ENCODE results near the gene CCDC172. TPM values are rescaled to one million over a fixed set of nuclear protein-coding genes. Genes with fewer than 3 reads are reported as not detected.

Gene CCDC172
- total and polyA plus RNA-seq, 2 experiments from 2014 or later = 4.6 to 17.6 TPM

DNA sequence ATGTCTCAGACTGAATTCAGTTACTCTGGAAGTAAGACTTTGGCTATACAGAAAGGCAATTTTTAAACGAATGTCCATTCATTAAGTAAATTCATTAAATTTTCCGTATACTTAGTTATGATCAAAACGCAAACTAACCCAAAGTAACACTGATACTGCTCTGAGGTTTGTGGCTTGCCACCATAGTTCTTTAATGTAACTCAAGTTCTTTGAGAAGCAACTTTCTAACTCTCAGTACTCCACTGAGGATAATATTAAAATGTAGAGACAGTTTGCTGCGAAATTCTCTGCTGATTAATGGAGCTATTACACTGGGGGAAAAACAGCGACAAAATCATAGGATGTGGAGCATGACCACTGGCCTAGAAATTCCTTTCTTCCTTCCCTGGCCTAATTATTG lies 58.0 kb downstream of the CCDC172 start (continued):
- TF ChIP-seq, protein P1, sequence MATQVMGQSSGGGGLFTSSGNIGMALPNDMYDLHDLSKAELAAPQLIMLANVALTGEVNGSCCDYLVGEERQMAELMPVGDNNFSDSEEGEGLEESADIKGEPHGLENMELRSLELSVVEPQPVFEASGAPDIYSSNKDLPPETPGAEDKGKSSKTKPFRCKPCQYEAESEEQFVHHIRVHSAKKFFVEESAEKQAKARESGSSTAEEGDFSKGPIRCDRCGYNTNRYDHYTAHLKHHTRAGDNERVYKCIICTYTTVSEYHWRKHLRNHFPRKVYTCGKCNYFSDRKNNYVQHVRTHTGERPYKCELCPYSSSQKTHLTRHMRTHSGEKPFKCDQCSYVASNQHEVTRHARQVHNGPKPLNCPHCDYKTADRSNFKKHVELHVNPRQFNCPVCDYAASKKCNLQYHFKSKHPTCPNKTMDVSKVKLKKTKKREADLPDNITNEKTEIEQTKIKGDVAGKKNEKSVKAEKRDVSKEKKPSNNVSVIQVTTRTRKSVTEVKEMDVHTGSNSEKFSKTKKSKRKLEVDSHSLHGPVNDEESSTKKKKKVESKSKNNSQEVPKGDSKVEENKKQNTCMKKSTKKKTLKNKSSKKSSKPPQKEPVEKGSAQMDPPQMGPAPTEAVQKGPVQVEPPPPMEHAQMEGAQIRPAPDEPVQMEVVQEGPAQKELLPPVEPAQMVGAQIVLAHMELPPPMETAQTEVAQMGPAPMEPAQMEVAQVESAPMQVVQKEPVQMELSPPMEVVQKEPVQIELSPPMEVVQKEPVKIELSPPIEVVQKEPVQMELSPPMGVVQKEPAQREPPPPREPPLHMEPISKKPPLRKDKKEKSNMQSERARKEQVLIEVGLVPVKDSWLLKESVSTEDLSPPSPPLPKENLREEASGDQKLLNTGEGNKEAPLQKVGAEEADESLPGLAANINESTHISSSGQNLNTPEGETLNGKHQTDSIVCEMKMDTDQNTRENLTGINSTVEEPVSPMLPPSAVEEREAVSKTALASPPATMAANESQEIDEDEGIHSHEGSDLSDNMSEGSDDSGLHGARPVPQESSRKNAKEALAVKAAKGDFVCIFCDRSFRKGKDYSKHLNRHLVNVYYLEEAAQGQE (IDR thresholded peaks at IDR 0.05; ENCODE audit: unreplicated experiment) = no peak
- TF ChIP-seq EZH2phosphoT487 (IDR thresholded peaks at IDR 0.05; ENCODE audit: unreplicated experiment) = no peak
- TF ChIP-seq, protein P2, sequence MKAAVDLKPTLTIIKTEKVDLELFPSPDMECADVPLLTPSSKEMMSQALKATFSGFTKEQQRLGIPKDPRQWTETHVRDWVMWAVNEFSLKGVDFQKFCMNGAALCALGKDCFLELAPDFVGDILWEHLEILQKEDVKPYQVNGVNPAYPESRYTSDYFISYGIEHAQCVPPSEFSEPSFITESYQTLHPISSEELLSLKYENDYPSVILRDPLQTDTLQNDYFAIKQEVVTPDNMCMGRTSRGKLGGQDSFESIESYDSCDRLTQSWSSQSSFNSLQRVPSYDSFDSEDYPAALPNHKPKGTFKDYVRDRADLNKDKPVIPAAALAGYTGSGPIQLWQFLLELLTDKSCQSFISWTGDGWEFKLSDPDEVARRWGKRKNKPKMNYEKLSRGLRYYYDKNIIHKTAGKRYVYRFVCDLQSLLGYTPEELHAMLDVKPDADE (IDR thresholded peaks at IDR 0.05) = no peak
- TF ChIP-seq CTCF (conservative IDR thresholded peaks at IDR 0.05; ENCODE audit: low read depth in 2 of 2) = no peak
- TF ChIP-seq JUNB (IDR thresholded peaks at IDR 0.05; ENCODE audit: unreplicated experiment) = no peak
- TF ChIP-seq ZNF114 (CRISPR knock-in tag; IDR thresholded peaks at IDR 0.05) = no peak
- no peak for TF ChIP-seq POLR2AphosphoS5 (IDR thresholded peaks at IDR 0.05; ENCODE audit: low read depth)
- TF ChIP-seq CREB1 (CRISPR knock-in tag; IDR thresholded peaks at IDR 0.05; ENCODE audit: low read depth) = no peak

DNA sequence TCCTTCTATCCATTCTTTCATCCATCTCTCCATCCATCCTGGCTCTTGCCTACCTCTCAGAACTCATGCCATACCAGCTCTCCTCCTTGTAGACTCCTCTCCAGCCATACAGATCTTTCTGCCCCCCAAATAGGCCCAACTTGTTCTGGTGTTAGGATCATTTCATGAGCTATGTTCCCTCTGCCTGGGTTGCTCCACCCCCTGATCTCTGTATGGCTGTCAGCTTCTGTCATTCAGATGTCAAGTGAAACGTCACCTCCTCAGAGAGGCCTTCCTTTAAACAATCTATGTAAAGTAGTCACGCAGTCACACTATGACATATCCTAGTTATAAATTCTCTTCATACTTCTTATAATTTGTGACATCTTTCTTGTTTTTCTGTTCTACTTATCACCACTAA lies 61.1 kb downstream of the CCDC172 start:
- H3K9me3 Mint-ChIP-seq = no peaks in the 10 kb centered on the region
- H3K4me1 Mint-ChIP-seq = peaks cover 16% of the 10 kb centered on the region
- peak overlapping the region; percentile 69; the same call in 1 of the 2 replicates for H2AFZ ChIP-seq
- TF ChIP-seq, protein P2 (IDR thresholded peaks at IDR 0.05) = no peak
- TF ChIP-seq, protein P1 (IDR thresholded peaks at IDR 0.05; ENCODE audit: unreplicated experiment) = no peak
- TF ChIP-seq JUNB (IDR thresholded peaks at IDR 0.05; ENCODE audit: unreplicated experiment) (no peak), STAT1 (IDR thresholded peaks at IDR 0.05; ENCODE audit: unreplicated experiment) (no peak), POLR2AphosphoS5 (IDR thresholded peaks at IDR 0.05; ENCODE audit: low read depth) (no peak), ZNF114 (CRISPR knock-in tag; IDR thresholded peaks at IDR 0.05) (no peak), CREB1 (CRISPR knock-in tag; IDR thresholded peaks at IDR 0.05; ENCODE audit: low read depth) (no peak), ZNF331 (CRISPR knock-in tag; IDR thresholded peaks at IDR 0.05; ENCODE audit: low read depth) (no peak), EZH2 (IDR thresholded peaks at IDR 0.05; ENCODE audit: low read depth, unreplicated experiment) (no peak)

More for the DNA sequence above, 61.1 kb downstream of the CCDC172 start:
- DNase-seq (ENCODE audit: low spot score) (peak; percentile 56), ATAC-seq (peak; percentile 88)
- Histone ChIP-seq H4K20me1 (replicated peaks; ENCODE audit: insufficient read depth) (no peaks in the 10 kb centered on the region), H3K27me3 (ENCODE audit: insufficient read depth) (no peaks in the 10 kb centered on the region), H3F3A (replicated peaks; ENCODE audit: low read depth) (no peaks in the 10 kb centered on the region), H3K4me1 (ENCODE audit: insufficient read depth) (peaks cover 22% of the 10 kb centered on the region), H3K27ac (ENCODE audit: low read depth) (no peak overlapping the region), H3K9me2 (ENCODE audit: insufficient read depth) (no peaks in the 10 kb centered on the region), H3K36me3 (ENCODE audit: insufficient read depth) (no peaks in the 10 kb centered on the region), H3K79me2 (replicated peaks; ENCODE audit: insufficient read depth) (no peaks in the 10 kb centered on the region), H3K4me2 (no peak overlapping the region), H3K4me3 (no peak overlapping the region)
- H3K27ac Mint-ChIP-seq = no peak overlapping the region
- no peak overlapping the region for H3K4me3 Mint-ChIP-seq
- no peaks in the 10 kb centered on the region for H3K36me3 Mint-ChIP-seq (ENCODE audit: low read depth)
- peaks cover 2% of the 10 kb centered on the region for H3K27me3 Mint-ChIP-seq (ENCODE audit: insufficient read depth, low read depth, poor library complexity)

All from GM23338 (cell line).